B cell (primary cell): Measurements from ENCODE around the gene VASH1. TPM values are rescaled to one million over a fixed set of nuclear protein-coding genes. Genes with fewer than 3 reads are reported as not detected.

Experiments used
- ATAC-seq: fragments of 200-7000 bp; cut with Tn5 transposase; one replicate; pipeline ENCODE4 v1.10.0; 2021; ENCODE audit warnings: low read depth, mild to moderate bottlenecking, moderate number of reproducible peaks, moderate library complexity
- CTCF ChIA-PET: fragments of 350-600 bp; sonication (Branson Sonifier 250); formaldehyde crosslinking; loops from one replicate; lab custom pipeline; 2021; ENCODE audit warnings: antibody characterized with exemption, inconsistent platforms; lab: Charles Lee
- POLR2A ChIA-PET: fragments of 350-600 bp; sonication (Branson Sonifier 250); formaldehyde crosslinking; loops from one replicate; lab custom pipeline; 2021; ENCODE audit warnings: antibody characterized with exemption; lab: Charles Lee
- DNase-seq: peaks from one replicate; pipeline ENCODE4 v3.0.0; 2013
- H2AFZ ChIP-seq: 2 replicates; pipeline ENCODE4 v1.6.1; 2012; ENCODE audit warnings: mild to moderate bottlenecking, low read depth, low read length; ENCODE audit not compliant: insufficient read depth, poor library complexity, severe bottlenecking
- H3K27ac ChIP-seq, 2 donors: 1 replicate in 1 of 2; 2 replicates in 1 of 2; pipeline ENCODE4 v1.5.1; 2012 to 2013; ENCODE audit warnings: low read length in 2 of 2, mild to moderate bottlenecking in 2 of 2, moderate library complexity in 1 of 2
- H3K27me3 ChIP-seq, 4 experiments: fragments of 200-600 bp in 1 of 4; sonication (generic) in 1 of 4; replicated peaks in 1 of 4; 1 replicate in 2 of 4; 2 replicates in 2 of 4; pipeline versions ENCODE4 v1.6.1 to v1.7.0; 2013 to 2016; ENCODE audit warnings: low read length in 3 of 4, mild to moderate bottlenecking in 2 of 4, mixed read lengths in 1 of 4, moderate library complexity in 1 of 4; ENCODE audit not compliant: insufficient read depth in 4 of 4, control insufficient read depth in 3 of 4; ENCODE audit errors: control extremely low read depth in 1 of 4
- H3K36me3 ChIP-seq, 2 experiments: replicated peaks in 1 of 2; 1 replicate in 1 of 2; 2 replicates in 1 of 2; pipeline versions ENCODE4 v1.6.1 to v1.7.1; 2013; ENCODE audit warnings: low read length in 1 of 2; ENCODE audit not compliant: insufficient read depth in 2 of 2, control insufficient read depth in 1 of 2; ENCODE audit errors: control extremely low read depth in 1 of 2, extremely low read depth in 1 of 2
- H3K4me1 ChIP-seq, 2 donors: fragments of 200-600 bp in 1 of 2; sonication (generic) in 1 of 2; 1 replicate in 1 of 2; 2 replicates in 1 of 2; pipeline versions ENCODE4 v1.5.1 to v1.6.1; 2013 to 2017; ENCODE audit warnings: low read length in 2 of 2; ENCODE audit not compliant: control insufficient read depth in 2 of 2, insufficient read depth in 2 of 2
- H3K4me2 ChIP-seq: replicated peaks from 2 replicates; pipeline ENCODE3; 2012; ENCODE audit warnings: mild to moderate bottlenecking, low read depth, low read length; ENCODE audit not compliant: poor library complexity, severe bottlenecking
- H3K4me3 ChIP-seq, 5 experiments: fragments of 200-600 bp in 1 of 5; sonication (generic) in 1 of 5; 1 replicate in 3 of 5; 2 replicates in 2 of 5; pipeline versions ENCODE4 v1.5.1 to v1.7.0; 2011 to 2016; ENCODE audit warnings: low read length in 4 of 5, mild to moderate bottlenecking in 4 of 5, low read depth in 2 of 5, control low read depth in 1 of 5, moderate library complexity in 1 of 5; ENCODE audit not compliant: insufficient read depth in 1 of 5; ENCODE audit errors: control extremely low read depth in 1 of 5, extremely low read depth in 1 of 5
- H3K79me2 ChIP-seq: fragments of 200-600 bp; sonication (generic); one replicate; pipeline ENCODE4 v1.6.0; 2016; ENCODE audit warnings: low read length; ENCODE audit not compliant: control insufficient read depth, insufficient read depth
- H3K9ac ChIP-seq: fragments of 200-600 bp; sonication (generic); 2 replicates; pipeline ENCODE4 v1.6.1; 2017; ENCODE audit warnings: mild to moderate bottlenecking, low read length, moderate library complexity
- H3K9me3 ChIP-seq, 3 donors: one replicate each; pipeline versions ENCODE4 v1.6.1 to v1.7.1; 2013; ENCODE audit warnings: low read length in 2 of 3; ENCODE audit not compliant: control insufficient read depth in 2 of 3, insufficient read depth in 1 of 3; ENCODE audit errors: control extremely low read depth in 1 of 3
- H4K20me1 ChIP-seq: 2 replicates; pipeline ENCODE4 v1.6.0; 2012; ENCODE audit warnings: mild to moderate bottlenecking, low read length; ENCODE audit not compliant: insufficient read depth, control insufficient read depth, poor library complexity, severe bottlenecking
- H3K27ac Mint-ChIP-seq: one replicate; pipeline ENCODE4 v1.8.0; 2021; ENCODE audit warnings: mixed read lengths
- H3K27me3 Mint-ChIP-seq: one replicate; pipeline ENCODE4 v1.8.0; 2021; ENCODE audit warnings: mixed read lengths
- H3K4me1 Mint-ChIP-seq: one replicate; pipeline ENCODE4 v1.8.0; 2021; ENCODE audit warnings: mixed read lengths
- H3K4me3 Mint-ChIP-seq: one replicate; pipeline ENCODE4 v1.8.0; 2021; ENCODE audit warnings: mixed read lengths
- H3K9me3 Mint-ChIP-seq: one replicate; pipeline ENCODE4 v1.8.0; 2022; ENCODE audit warnings: mixed read lengths; ENCODE audit not compliant: insufficient read depth
- CTCF ChIP-seq: fragments of 200-600 bp; IDR thresholded peaks from one replicate; pipeline ENCODE4 v1.8.0; 2022; ENCODE audit warnings: antibody characterized with exemption, mild to moderate bottlenecking
- EZH2 ChIP-seq: IDR thresholded peaks from 2 replicates; pipeline ENCODE4 v1.6.1; 2012; ENCODE audit warnings: borderline replicate concordance, low read depth, mild to moderate bottlenecking, moderate library complexity, low read length; ENCODE audit not compliant: insufficient read depth, poor library complexity, severe bottlenecking
- WGBS: methylation state at CpG from one replicate; pipeline ENCODE4 v1.1.5; 2013; ENCODE audit warnings: missing lambda C conversion rate; ENCODE audit not compliant: insufficient coverage; 5-methylcytosine and 5-hydroxymethylcytosine counted together
- intact Hi-C: fragments of 100-400 bp; cut with micrococcal nuclease; formaldehyde crosslinking; loops from one replicate; pipeline ENCODE4 v1.10.0; 2022
- polyA plus RNA-seq: library from polyadenylated mRNA; depleted of rRNA; stranded (reverse); fragments of >200 nt; gene quantifications from 2 replicates; pipeline ENCODE4 v1.2.3, GENCODE V29; 2012
- total RNA-seq, 2 donors: library from RNA; stranded (reverse); fragments of 120-200 nt in 1 of 2; gene quantifications; 1 replicate in 1 of 2; 2 replicates in 1 of 2; pipeline versions ENCODE4 v1.2.3 to v1.2.4, GENCODE V29; 2013 to 2022

Gene VASH1
- total and polyA plus RNA-seq, 2 donors (not counting 1 experiment from before 2014, with no cell fraction given): 0.60 to 2.7 TPM

- Histone ChIP-seq H2AFZ (no peak overlapping the region), H3K4me1 (no peaks in the 10 kb centered on the region), H3K27ac (no peak overlapping the region), H3K79me2 (no peaks in the 10 kb centered on the region), H3K36me3 (peaks cover 6 to 40% of the 10 kb centered on the region in 2 experiments), H3K27me3 (no peaks in the 10 kb centered on the region), H3K4me2 (no peak overlapping the region), H3K4me3 (no peak overlapping the region), H4K20me1 (no peaks in the 10 kb centered on the region), H3K9ac (no peak overlapping the region), H3K9me3 (no peaks in the 10 kb centered on the region)
- Mint-ChIP-seq H3K4me3 (no peak overlapping the region), H3K9me3 (no peaks in the 10 kb centered on the region), H3K4me1 (no peaks in the 10 kb centered on the region), H3K27ac (no peak overlapping the region), H3K27me3 (no peaks in the 10 kb centered on the region)
- WGBS: 100% methylated on average over 2 of the region's 5 CpGs
- ChIA-PET POLR2A (no interaction called here), CTCF (no interaction called here)
- ATAC-seq (no peak), DNase-seq (no peak)
- no peak for TF ChIP-seq EZH2
- TF ChIP-seq CTCF: no peak
- intact Hi-C loops: no loop called here
These were observed 32.7 kb downstream of the VASH1 start for GRCh38 chr14:76793956-76794355.

DNA sequence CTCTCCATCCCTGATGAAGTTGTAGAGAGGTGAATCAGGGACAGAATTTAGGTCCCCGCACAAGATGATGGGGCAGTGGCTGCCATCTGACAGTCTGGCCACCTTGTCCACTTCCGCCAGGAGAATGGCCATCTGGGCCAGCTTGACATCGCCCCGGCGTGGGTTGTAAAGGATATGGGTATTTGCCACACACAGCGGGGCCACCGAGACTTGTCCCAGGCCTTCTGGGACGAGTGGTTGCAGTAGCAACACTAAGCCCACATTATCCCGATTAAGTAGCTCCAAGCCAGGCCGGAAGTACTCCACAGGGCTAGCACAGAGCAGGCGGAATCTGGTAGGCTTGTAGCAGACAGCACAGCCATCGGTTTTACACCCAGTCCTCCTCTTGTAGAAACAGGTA is 45.2 kb downstream of the VASH1 start:
- H3K4me3 Mint-ChIP-seq: no peak overlapping the region
- ChIA-PET POLR2A (no interaction called here), CTCF (interaction anchor here (0.5 to 0.8 kb wide), 2 partner anchors 264 to 791 kb away, joined by 3 to 4 read pairs; no protein-coding TSS in a partner anchor)
- Histone ChIP-seq H2AFZ (no peak overlapping the region), H3K27ac (no peak overlapping the region), H3K36me3 (peaks cover 2 to 63% of the 10 kb centered on the region in 2 experiments), H3K4me3 (no peak overlapping the region), H3K4me1 (peaks cover 10% of the 10 kb centered on the region in 2 donors), H4K20me1 (peaks cover 10% of the 10 kb centered on the region), H3K79me2 (peaks cover 31% of the 10 kb centered on the region), H3K27me3 (no peaks in the 10 kb centered on the region), H3K9me3 (no peaks in the 10 kb centered on the region), H3K4me2 (no peak overlapping the region), H3K9ac (no peak overlapping the region)
- peaks cover 10% of the 10 kb centered on the region for H3K4me1 Mint-ChIP-seq
- TF ChIP-seq EZH2 (no peak), CTCF (no peak)
- no peak for DNase-seq
- ATAC-seq: no peak
- no peaks in the 10 kb centered on the region for H3K27me3 Mint-ChIP-seq
- intact Hi-C loops: no loop called here
- 99% methylated on average over 12 of the region's 12 CpGs for WGBS
- H3K9me3 Mint-ChIP-seq: no peaks in the 10 kb centered on the region
- no peak overlapping the region for H3K27ac Mint-ChIP-seq
